ENCODE results near the gene NR3C2. TPM values are rescaled to one million over a fixed set of nuclear protein-coding genes. Genes with fewer than 3 reads are reported as not detected.

Gene NR3C2
- total RNA-seq, 1 donor from 2014 or later: 31.4 TPM

- ATAC-seq: no peak
- intact Hi-C loops (cut with DNase I): no loop called here
- no peaks in the 10 kb centered on the region for H3K27me3 ChIP-seq (ENCODE audit: low read depth)
- peaks cover 2% of the 10 kb centered on the region for H3K36me3 ChIP-seq
- no peak for TF ChIP-seq CTCF (IDR thresholded peaks at IDR 0.05)
- DNase-seq: no peak
- H3K9me3 ChIP-seq: no peaks in the 10 kb centered on the region
- H3K4me3 ChIP-seq: no peak overlapping the region
- H3K27ac ChIP-seq: no peak overlapping the region
- no peaks in the 10 kb centered on the region for H3K4me1 ChIP-seq
Observed at GRCh38 chr4:148029781-148030180, 412.4 kb downstream of the NR3C2 start.

All from lower lobe of right lung (tissue), 2 donors.